Cerebellar nuclear complex (tissue), 1 donor: Measurements from ENCODE around the gene SLC2A11.

Experiments used
- DNase-seq, 2 experiments: peaks; one replicate each; lab custom pipeline; 2025; lab: John Stamatoyannopoulos, UW

The SLC2A11 gene

GRCh38 chr22:23832226-23833016, 25.3 kb upstream of the SLC2A11 start:
- DNase-seq: no peak

- no peak for DNase-seq
Observed at GRCh38 chr22:23833017-23833751, 24.5 kb upstream of the SLC2A11 start.

GRCh38 chr22:23833911-23834317, 23.8 kb upstream of the SLC2A11 start:
- no peak for DNase-seq

- DNase-seq: no peak
Observed at GRCh38 chr22:23834406-23834792, 23.3 kb upstream of the SLC2A11 start.

GRCh38 chr22:23834793-23835483, 22.7 kb upstream of the SLC2A11 start:
- no peak for DNase-seq

- DNase-seq: no peak
Observed at GRCh38 chr22:23835484-23836144, 22.1 kb upstream of the SLC2A11 start.

GRCh38 chr22:23836281-23836680, 21.4 kb upstream of the SLC2A11 start:
- no peak for DNase-seq

- no peak for DNase-seq
Observed at GRCh38 chr22:23836692-23837495, 20.8 kb upstream of the SLC2A11 start.

- no peak for DNase-seq
Observed at GRCh38 chr22:23837496-23837859, 20.2 kb upstream of the SLC2A11 start.

GRCh38 chr22:23837911-23838680, 19.6 kb upstream of the SLC2A11 start:
- DNase-seq: no peak

GRCh38 chr22:23838681-23839468, 18.8 kb upstream of the SLC2A11 start, which contains the start of gene DERL3:
Gene DERL3, minus strand, starts transcription at chr22:23839006. Its CDS starts 19 bp downstream, at chr22:23838987.
- DNase-seq: peak; percentile 52 to 65

- DNase-seq: no peak
Observed at GRCh38 chr22:23840026-23840425, 17.6 kb upstream of the SLC2A11 start.

- no peak for DNase-seq
Observed at GRCh38 chr22:23841292-23841691, 16.4 kb upstream of the SLC2A11 start.

- DNase-seq: no peak
Observed at GRCh38 chr22:23841736-23842445, 15.8 kb upstream of the SLC2A11 start.

GRCh38 chr22:23842599-23842998, 15.1 kb upstream of the SLC2A11 start:
- DNase-seq: no peak

- no peak for DNase-seq
Observed at GRCh38 chr22:23844739-23845202, 12.9 kb upstream of the SLC2A11 start.

- no peak for DNase-seq
Observed at GRCh38 chr22:23845265-23846080, 12.2 kb upstream of the SLC2A11 start.

GRCh38 chr22:23846081-23846469, 11.6 kb upstream of the SLC2A11 start:
- DNase-seq: no peak
